ENCODE results near the gene TBCC.
A peak's percentile ranks its signal among the peaks of the same experiment; 100 is the strongest.

TBCC gene, protein sequence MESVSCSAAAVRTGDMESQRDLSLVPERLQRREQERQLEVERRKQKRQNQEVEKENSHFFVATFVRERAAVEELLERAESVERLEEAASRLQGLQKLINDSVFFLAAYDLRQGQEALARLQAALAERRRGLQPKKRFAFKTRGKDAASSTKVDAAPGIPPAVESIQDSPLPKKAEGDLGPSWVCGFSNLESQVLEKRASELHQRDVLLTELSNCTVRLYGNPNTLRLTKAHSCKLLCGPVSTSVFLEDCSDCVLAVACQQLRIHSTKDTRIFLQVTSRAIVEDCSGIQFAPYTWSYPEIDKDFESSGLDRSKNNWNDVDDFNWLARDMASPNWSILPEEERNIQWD

DNA sequence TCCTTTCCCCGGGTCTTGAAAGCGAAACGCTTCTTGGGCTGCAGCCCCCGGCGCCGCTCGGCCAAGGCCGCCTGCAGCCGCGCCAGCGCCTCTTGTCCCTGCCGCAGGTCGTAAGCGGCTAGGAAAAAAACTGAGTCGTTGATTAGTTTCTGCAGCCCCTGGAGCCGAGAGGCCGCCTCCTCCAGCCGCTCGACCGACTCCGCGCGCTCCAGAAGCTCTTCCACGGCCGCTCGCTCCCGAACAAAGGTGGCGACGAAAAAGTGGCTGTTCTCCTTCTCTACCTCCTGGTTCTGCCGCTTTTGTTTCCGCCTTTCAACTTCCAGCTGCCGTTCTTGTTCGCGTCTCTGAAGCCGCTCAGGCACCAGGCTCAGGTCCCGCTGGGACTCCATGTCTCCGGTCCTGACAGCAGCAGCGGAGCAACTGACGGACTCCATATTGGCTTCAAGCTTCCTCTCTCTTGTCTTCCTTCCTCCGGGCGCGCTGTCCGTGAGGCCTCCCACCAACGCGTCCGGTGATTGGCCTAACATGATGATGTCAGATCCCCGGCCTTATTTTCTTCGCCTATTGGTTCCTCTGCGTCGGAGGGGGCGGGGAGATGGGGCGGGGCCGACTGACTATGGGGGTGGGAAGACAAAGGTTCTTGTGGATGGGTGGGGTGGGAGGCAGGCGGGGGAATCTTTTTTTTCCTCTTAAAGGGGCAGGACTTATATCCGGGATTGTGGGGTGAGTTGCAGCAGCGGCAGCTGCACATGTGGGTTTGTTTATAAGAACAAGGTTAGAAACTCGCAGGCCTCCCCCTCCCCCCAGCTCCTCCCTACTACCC is at the start of gene TBCC:
Gene TBCC, minus strand, starts transcription at position 464 of the 823 bp plus-strand sequence. Its CDS starts 30 bp downstream, at position 434.
- Mint-ChIP-seq H3K4me1 (ENCODE audit: low read depth) (peaks cover 37% of the 10 kb centered on the region), H3K27ac (peak within 1 kb of the TSS; percentile 96), H3K27me3 (no peaks in the 10 kb centered on the region), H3K36me3 (ENCODE audit: low read depth) (peaks cover 18% of the 10 kb centered on the region), H3K4me3 (peak within 1 kb of the TSS; percentile 94), H3K9me3 (no peaks in the 10 kb centered on the region)

DNA sequence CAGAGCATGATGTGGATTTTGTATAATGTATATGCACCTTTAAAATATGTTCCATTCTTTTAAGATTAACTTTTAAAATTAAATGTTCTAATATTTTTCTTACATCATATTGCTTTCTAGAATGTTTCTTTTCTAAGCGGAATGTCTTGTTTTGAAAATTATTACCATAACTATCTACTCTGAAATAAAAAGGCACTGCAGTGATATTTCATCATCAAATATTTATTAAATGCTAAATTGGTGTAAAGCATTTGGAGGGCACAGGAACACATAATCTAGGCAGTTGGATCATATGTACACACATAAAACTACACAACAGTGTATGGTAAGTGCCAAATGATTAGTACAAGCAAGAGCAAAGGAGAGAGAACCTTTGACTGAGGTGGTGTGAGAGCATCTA is 49.7 kb upstream of the TBCC start:
- Mint-ChIP-seq H3K4me1 (ENCODE audit: low read depth) (peaks cover 13% of the 10 kb centered on the region), H3K27ac (no peak overlapping the region)

DNA sequence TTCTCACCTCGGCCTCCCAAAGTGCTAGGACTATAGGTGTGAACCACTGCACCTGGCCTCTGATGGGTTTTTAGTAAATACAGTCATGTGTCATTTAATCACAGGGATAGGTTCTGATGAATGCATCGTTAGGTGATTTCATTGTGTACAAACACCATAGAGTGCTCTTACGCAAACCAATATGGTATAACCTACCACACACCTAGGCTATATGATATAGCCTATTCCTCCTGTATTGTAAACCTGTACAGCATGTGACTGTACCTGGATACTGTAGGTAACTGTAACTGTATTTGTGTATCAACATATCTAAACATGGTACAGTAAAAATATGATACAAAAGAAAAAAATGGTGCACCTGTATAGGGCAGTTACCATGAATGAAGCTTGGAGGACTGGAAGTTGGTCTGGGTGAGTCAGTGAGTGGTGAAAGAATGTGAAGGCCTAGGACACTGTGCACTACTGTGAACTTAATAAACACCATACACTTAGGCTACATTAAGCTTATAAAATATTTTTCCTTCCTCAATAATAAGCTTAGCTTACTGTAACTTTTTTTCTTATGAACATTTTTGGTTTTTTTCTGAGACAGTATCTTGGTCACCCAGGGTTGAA is 45.9 kb upstream of the TBCC start:
- H3K4me1 Mint-ChIP-seq (ENCODE audit: low read depth): peaks cover 38% of the 10 kb centered on the region
- H3K27ac Mint-ChIP-seq: no peak overlapping the region
- peaks cover 16% of the 10 kb centered on the region for H3K36me3 Mint-ChIP-seq (ENCODE audit: low read depth)
- no peak overlapping the region for H3K4me3 Mint-ChIP-seq
- H3K9me3 Mint-ChIP-seq: no peaks in the 10 kb centered on the region
- H3K27me3 Mint-ChIP-seq: no peaks in the 10 kb centered on the region

More for the DNA sequence above, 49.7 kb upstream of the TBCC start:
- Mint-ChIP-seq H3K9me3 (no peaks in the 10 kb centered on the region), H3K4me3 (no peak overlapping the region), H3K36me3 (ENCODE audit: low read depth) (no peaks in the 10 kb centered on the region), H3K27me3 (no peaks in the 10 kb centered on the region)

DNA sequence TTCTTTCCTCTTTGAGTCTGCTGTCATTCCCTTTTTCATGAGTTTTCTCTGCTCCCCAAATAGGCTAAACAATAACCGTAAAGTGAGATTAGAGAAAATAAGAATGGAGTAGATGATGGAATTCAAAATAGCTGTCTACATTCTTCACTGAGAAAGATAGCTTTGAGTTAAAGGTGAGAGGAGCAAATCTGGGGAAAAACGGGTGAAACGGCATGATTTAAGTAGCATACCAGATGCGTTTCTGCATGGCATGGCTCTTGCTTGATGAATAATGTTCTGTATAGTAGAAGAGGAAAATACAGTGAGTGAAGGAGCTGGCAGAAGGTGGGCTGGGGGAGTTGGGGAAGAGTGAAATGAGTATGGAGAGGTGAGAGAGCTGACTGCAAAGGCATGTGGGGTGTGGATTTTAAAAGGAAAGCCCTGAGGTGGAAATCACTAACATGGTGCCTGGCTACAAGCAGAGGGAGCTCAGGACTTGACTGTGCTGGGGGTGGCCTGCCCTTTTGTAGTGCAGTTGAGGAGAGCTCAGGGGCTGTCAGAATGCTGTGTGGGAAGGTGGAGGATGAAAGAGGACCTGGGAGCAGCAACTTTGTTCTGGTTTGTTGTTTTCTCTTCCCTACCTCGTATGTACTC is 44.8 kb upstream of the TBCC start:
- peak overlapping the region; percentile 85 for H3K27ac Mint-ChIP-seq
- no peaks in the 10 kb centered on the region for H3K9me3 Mint-ChIP-seq
- H3K4me1 Mint-ChIP-seq (ENCODE audit: low read depth): peaks cover 33% of the 10 kb centered on the region
- no peaks in the 10 kb centered on the region for H3K27me3 Mint-ChIP-seq
- H3K4me3 Mint-ChIP-seq: peak overlapping the region; percentile 8
- H3K36me3 Mint-ChIP-seq (ENCODE audit: low read depth): peaks cover 16% of the 10 kb centered on the region

DNA sequence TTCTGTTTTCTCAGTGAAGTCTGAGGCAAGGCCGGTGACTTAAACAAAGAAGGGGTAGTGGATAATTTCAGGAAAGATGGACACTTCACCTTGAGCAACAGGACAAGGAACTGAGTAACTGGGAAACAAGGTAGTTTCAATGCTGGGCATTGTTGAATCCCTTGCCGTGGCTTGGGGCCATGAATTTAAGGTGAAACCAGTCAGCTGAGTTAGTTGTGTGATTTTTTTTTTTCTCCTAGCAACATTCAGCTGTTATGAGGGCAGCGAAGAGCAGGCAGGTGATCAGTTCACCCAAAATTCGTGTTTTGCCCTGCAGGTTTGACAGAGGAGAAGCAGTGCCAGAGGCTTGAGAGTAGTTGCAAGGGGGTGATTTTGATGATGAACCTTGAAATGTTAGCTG is 42.8 kb upstream of the TBCC start:
- Mint-ChIP-seq H3K27me3 (no peaks in the 10 kb centered on the region), H3K9me3 (no peaks in the 10 kb centered on the region), H3K36me3 (ENCODE audit: low read depth) (peaks cover 28% of the 10 kb centered on the region), H3K4me3 (no peak overlapping the region), H3K4me1 (ENCODE audit: low read depth) (peaks cover 32% of the 10 kb centered on the region), H3K27ac (peak overlapping the region; percentile 53)

DNA sequence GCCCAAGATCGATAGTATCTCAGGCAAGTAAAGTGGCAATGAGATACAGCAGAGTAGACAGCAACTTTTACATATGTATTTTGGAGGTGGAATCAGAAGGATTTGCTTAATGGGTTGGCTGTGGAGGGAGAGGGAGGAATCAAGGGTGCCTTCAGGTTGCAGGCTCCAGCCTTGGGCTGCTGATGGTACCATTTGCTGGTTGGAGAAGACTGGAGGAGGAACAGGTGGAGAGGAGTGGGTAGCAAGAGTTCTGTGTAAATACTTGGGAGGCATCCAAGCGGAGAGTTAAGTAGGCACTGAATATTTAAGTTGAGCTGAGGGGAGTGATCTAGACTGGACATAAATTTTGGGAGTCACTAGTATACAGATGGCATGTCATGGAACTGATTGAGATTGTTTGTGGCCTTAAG is 41.2 kb upstream of the TBCC start:
- Mint-ChIP-seq H3K4me3 (no peak overlapping the region), H3K9me3 (no peaks in the 10 kb centered on the region), H3K27ac (no peak overlapping the region), H3K27me3 (no peaks in the 10 kb centered on the region), H3K36me3 (ENCODE audit: low read depth) (peaks cover 29% of the 10 kb centered on the region), H3K4me1 (ENCODE audit: low read depth) (peaks cover 32% of the 10 kb centered on the region)

DNA sequence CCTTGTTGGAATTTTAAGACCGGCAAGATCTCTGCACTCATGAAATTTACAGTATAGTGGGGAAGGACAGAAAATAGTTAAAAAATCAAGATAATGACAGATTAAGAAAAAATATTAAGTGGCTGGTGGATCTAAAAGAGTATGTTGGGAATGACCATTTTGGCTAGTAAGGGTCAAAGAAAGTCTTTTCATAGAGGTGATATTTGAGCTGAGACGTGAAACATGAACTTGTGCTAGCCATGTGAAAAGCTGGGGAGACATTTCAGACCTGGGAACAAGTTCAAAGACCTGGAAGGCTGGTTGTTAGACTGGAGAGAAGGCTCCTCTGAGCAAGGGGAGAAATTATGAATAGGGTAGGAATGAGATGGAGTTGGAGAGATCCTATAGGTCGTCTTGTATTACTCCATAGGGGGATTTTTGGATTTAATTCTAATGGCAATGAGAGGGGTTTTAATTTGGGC is 40.7 kb upstream of the TBCC start:
- H3K36me3 Mint-ChIP-seq (ENCODE audit: low read depth): peaks cover 29% of the 10 kb centered on the region
- H3K27ac Mint-ChIP-seq: no peak overlapping the region
- no peaks in the 10 kb centered on the region for H3K27me3 Mint-ChIP-seq
- H3K9me3 Mint-ChIP-seq: no peaks in the 10 kb centered on the region
- no peak overlapping the region for H3K4me3 Mint-ChIP-seq
- peaks cover 32% of the 10 kb centered on the region for H3K4me1 Mint-ChIP-seq (ENCODE audit: low read depth)

DNA sequence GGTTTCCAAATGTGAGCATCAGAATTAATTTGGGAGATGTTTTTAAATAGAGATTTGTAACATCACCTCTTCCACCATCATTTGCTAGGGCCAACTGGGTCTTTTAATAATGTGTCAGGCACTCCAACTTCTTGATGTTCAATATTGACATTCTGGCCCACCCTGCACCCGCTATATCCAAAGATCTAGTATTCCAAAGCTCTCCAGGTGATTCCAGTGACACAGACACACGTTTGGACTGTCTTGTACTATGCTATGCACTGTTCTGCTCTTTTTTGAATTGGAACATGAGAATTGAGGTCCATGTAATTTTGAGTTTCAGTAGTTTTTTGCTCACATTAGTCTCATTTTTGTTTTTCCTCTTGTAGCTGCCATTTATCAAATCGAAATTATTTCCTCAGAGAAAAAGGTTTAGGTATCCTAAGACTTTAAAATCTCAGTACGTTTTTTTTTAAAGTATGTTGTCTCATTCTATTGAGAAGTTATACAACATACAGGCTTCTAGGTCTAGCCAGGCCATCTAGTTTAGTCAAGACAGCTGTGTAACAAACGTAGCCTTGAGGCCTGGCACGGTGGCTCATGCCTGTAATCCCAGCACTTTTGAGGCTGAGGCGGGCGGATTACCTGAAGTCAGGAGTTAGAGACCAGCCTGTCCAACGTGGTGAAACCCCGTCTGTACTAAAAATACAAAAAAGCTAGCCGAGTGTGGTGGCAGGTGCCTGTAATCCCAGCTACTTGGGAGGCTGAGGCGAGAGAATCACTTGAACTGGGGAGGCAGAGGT is 39.0 kb upstream of the TBCC start:
- H3K4me3 Mint-ChIP-seq: peak overlapping the region; percentile 97
- H3K9me3 Mint-ChIP-seq: no peaks in the 10 kb centered on the region
- H3K27me3 Mint-ChIP-seq: no peaks in the 10 kb centered on the region
- H3K27ac Mint-ChIP-seq: no peak overlapping the region
- H3K4me1 Mint-ChIP-seq (ENCODE audit: low read depth): peaks cover 31% of the 10 kb centered on the region
- peaks cover 26% of the 10 kb centered on the region for H3K36me3 Mint-ChIP-seq (ENCODE audit: low read depth)

DNA sequence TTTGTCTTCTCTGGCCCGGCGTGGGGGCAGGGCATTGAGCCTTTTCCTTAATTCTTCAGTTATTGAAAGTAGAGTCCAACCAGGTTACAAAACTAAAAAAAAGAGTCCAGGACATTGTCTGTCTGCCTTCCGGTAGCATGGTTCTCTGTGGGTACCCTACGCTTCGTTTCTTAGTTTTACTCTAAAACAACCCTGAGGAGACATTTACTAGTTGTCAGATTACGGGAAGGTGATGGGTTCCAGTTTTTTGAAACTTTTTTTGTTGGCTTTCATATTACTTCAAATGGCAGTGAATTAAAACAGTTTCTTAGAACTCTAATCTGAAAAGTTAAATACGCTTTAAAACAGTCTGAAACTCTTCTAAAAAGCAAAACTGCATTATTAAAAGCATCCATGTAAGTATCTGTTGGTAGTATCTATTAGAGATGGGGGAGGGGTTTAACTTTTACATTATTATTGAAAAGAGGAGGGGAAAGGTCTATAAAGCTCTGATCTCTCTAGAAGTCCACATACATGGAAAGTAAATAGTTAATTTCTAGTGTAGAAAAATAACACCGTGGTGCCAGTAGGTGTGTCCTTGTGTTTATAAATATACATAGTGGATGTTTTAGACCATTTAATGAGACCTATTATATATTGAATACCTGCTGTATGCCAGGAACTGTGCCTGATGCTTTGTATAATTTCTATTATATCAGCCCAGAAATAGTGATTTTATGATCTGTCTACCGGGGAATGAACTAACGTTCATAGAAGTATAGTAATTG is 38.2 kb upstream of the TBCC start:
- H3K4me3 Mint-ChIP-seq: peak overlapping the region; percentile 97
- H3K36me3 Mint-ChIP-seq (ENCODE audit: low read depth): peaks cover 22% of the 10 kb centered on the region
- peaks cover 31% of the 10 kb centered on the region for H3K4me1 Mint-ChIP-seq (ENCODE audit: low read depth)
- no peaks in the 10 kb centered on the region for H3K27me3 Mint-ChIP-seq
- H3K9me3 Mint-ChIP-seq: no peaks in the 10 kb centered on the region
- no peak overlapping the region for H3K27ac Mint-ChIP-seq

DNA sequence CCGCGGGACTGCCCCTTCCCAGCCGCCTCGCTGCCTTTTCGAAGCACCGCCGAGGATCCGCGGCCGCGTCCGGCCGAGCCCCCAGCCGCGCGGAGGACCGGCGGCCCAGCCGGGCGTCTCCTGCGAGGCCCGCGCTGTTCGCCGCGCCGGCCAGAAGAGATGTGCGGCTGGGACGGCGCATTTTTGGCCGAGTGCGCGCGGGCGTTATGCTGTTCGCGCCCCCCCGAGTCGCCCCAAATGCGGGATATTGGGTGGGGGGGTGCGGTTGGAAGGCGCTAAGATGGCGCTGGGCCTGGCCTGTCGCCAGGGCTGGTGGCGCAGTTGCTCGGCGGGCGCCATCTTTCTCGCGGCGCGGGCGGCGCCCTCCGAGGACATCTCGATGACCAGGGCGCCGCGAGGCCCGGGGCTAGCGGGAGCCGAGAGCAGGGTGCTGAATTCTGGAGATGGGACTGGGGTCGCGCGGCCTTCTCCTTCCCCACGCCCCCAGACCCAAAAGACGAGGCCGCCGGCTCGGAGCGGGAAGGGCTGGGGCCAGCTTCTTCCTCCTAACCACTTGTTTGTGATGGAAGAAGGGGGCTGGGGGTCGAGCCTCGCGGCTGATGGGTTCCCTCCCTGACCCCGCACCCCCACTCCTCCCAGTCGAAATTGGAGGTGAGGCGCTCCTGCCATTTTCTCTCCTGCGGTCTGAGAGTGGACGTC is 37.4 kb upstream of the TBCC start:
- H3K4me3 Mint-ChIP-seq: peak overlapping the region; percentile 97
- no peaks in the 10 kb centered on the region for H3K9me3 Mint-ChIP-seq
- no peak overlapping the region for H3K27ac Mint-ChIP-seq

DNA sequence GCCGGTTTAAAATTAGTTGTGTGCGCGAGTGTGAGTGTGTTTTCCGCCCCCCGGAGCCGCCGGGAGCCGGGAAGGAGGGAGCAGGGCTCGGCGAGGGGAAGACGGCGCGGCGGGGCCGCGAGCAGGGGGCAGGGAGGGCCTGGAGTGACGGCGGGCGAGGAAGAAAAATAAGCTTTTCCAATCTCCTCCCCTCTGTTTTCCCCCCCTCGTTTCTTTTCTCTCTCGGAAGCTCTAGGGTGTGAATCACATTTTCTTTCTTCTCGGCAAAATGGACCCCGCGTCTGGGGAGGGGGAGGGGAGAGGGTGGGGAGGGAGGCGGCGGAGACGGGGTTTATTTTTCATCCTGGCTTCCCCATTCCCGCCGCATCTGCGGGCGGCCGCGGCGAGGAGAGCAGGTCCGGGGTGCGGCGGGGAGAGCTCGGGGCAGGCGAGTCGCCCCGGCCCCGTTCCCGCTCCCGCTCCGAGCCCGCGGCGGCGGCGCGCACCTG is 36.8 kb upstream of the TBCC start:
- H3K27ac Mint-ChIP-seq: peak overlapping the region; percentile 95

More for the DNA sequence above, 37.4 kb upstream of the TBCC start:
- no peaks in the 10 kb centered on the region for H3K27me3 Mint-ChIP-seq
- H3K36me3 Mint-ChIP-seq (ENCODE audit: low read depth): peaks cover 15% of the 10 kb centered on the region
- H3K4me1 Mint-ChIP-seq (ENCODE audit: low read depth): peaks cover 27% of the 10 kb centered on the region

DNA sequence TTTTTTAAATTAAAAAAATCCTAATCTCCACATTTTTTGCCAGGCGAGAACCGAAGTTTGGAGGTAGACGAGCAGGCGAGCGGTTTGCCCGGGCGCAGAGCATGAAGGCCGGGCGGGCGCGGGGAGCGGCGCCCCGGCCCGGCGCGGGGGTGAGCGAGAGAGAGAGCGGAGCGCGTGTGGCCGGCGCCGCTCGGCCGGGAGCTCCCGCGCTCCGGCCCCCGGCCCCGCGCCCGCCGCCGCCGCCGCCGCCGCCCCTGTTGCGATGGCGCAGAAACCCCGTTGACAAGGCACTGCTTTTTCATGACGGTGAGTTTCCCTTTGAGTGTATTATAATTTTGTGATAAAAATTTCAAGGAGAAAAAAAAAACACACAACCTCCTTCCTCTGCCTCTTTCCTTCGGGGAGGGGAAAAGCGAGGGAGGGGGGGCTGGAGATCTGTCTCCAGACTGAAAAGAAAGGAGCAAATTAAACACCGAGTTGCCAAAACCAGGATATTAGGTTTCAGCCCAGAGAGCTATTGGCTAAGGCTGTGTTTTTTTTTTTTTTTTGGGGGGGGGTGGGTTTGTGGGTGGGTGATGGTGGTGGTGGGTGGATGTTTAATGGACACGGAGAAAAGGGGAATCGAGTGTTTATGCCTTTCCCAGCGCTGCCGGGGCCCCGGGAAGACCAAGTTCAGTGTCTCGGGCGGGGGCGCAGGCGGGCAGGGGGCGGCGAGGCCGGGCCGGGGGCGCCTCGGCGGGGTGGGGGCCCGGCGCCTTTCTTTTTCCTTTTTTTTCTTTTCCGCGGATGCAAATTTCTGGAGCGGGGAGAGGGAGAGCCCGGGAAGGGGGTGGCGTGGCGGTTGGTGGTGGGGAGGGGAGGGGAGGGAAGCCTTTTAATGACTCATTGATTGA is 36.1 kb upstream of the TBCC start, which contains the start of gene BICRAL:
Gene BICRAL, plus strand, starts transcription at position 257 of the 893 bp plus-strand sequence. CDS start 39,971 bp downstream, outside the sequence.
- Mint-ChIP-seq H3K27ac (peak within 1 kb of the TSS; percentile 95), H3K4me1 (ENCODE audit: low read depth) (peaks cover 37% of the 10 kb centered on the region)

More for the DNA sequence above, 36.8 kb upstream of the TBCC start:
- Mint-ChIP-seq H3K36me3 (ENCODE audit: low read depth) (peaks cover 13% of the 10 kb centered on the region), H3K27me3 (no peaks in the 10 kb centered on the region), H3K4me3 (peak overlapping the region; percentile 85), H3K9me3 (no peaks in the 10 kb centered on the region), H3K4me1 (ENCODE audit: low read depth) (peaks cover 30% of the 10 kb centered on the region)

More for the DNA sequence above, 36.1 kb upstream of the TBCC start, which contains the start of gene BICRAL:
- no peaks in the 10 kb centered on the region for H3K27me3 Mint-ChIP-seq
- peaks cover 13% of the 10 kb centered on the region for H3K36me3 Mint-ChIP-seq (ENCODE audit: low read depth)
- H3K4me3 Mint-ChIP-seq: peak within 1 kb of the TSS; percentile 85
- no peaks in the 10 kb centered on the region for H3K9me3 Mint-ChIP-seq
